Measurements from ENCODE around the gene LRRC1. TPM values are rescaled to one million over a fixed set of nuclear protein-coding genes. Genes with fewer than 3 reads are reported as not detected.

The LRRC1 gene
- total and polyA plus RNA-seq, 2 donors (not counting 3 experiments of a cell fraction or from before 2014, with no cell fraction given), result 5.6 to 11.7 TPM

DNA sequence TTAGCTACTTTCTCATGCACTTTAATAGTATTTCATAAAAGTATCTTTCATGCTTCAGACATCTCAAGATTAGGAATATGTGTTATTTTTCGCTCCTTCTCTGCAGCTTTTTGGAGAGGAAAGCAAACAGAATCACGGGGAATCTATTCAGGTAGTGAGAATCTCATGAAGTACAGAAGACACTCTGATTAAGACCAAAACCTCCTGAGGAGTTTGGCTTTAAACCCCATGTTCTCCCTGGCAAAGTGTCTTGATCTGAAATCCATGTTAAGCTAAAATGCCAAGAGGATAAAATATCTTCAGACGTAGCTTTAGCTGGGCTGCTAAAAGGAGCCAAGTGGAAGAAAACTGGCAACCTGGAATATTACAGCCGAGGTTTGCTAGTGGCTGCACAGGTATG lies 149.3 kb downstream of the LRRC1 start:
- Histone ChIP-seq H3K27ac (ENCODE audit: insufficient read depth, low read depth, low read length) (no peak overlapping the region), H3K9me1 (replicated peaks; ENCODE audit: control insufficient read depth, extremely low read depth, insufficient read depth, low read length) (no peaks in the 10 kb centered on the region), H3K4me1 (ENCODE audit: control insufficient read depth, extremely low read depth, insufficient read depth, low read length) (peaks cover 6% of the 10 kb centered on the region), H2AFZ (ENCODE audit: low read depth, low read length) (no peak overlapping the region), H3K9me3 (replicated peaks; ENCODE audit: control insufficient read depth, insufficient read depth, low read length) (no peaks in the 10 kb centered on the region), H3K9ac (replicated peaks; ENCODE audit: extremely low read depth, insufficient read depth, low read length) (no peak overlapping the region), H3K4me3 (replicated peaks in 1 of 3; ENCODE audit: insufficient read depth in 1 of 3, low read depth in 1 of 3, low read length in 3 of 3) (no peak overlapping the region), H3K79me2 (ENCODE audit: control insufficient read depth, insufficient read depth, low read length) (no peaks in the 10 kb centered on the region), H4K20me1 (replicated peaks; ENCODE audit: control insufficient read depth, extremely low read depth, insufficient read depth, low read length) (no peaks in the 10 kb centered on the region), H3K36me3 (ENCODE audit: control insufficient read depth in 2 of 2, extremely low read depth in 1 of 2, insufficient read depth in 2 of 2, low read length in 2 of 2) (no peaks in the 10 kb centered on the region), H3K4me2 (ENCODE audit: insufficient read depth, low read length) (no peak overlapping the region), H3K27me3 (ENCODE audit: control insufficient read depth in 2 of 2, insufficient read depth in 2 of 2, low read length in 2 of 2) (no peaks in the 10 kb centered on the region)
- TF ChIP-seq, protein P1, sequence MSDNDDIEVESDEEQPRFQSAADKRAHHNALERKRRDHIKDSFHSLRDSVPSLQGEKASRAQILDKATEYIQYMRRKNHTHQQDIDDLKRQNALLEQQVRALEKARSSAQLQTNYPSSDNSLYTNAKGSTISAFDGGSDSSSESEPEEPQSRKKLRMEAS (IDR thresholded peaks at IDR 0.05; ENCODE audit: insufficient read depth, insufficient read length), result no peak
- TF ChIP-seq JUN (IDR thresholded peaks at IDR 0.05; ENCODE audit: borderline replicate concordance, insufficient read depth, insufficient read length, low read depth), result no peak
- TF ChIP-seq EZH2 (IDR thresholded peaks at IDR 0.05; ENCODE audit: borderline replicate concordance, low read depth, low read length, severe bottlenecking), result no peak
- no peak for TF ChIP-seq GATA2 (IDR thresholded peaks at IDR 0.05; ENCODE audit: insufficient read depth, insufficient read length, low read depth, low read length)
- no peak for TF ChIP-seq POLR2AphosphoS5 (IDR thresholded peaks at IDR 0.05; ENCODE audit: insufficient read depth, low read depth, low read length)
- no peak for TF ChIP-seq POLR2A (IDR thresholded peaks at IDR 0.05; ENCODE audit: low read depth, low read length)
- no peak for TF ChIP-seq FOS (IDR thresholded peaks at IDR 0.05; ENCODE audit: borderline replicate concordance, insufficient read depth, low read length)
- TF ChIP-seq MYC (IDR thresholded peaks at IDR 0.05; ENCODE audit: low read depth, low read length), result no peak
- TF ChIP-seq, protein P2, sequence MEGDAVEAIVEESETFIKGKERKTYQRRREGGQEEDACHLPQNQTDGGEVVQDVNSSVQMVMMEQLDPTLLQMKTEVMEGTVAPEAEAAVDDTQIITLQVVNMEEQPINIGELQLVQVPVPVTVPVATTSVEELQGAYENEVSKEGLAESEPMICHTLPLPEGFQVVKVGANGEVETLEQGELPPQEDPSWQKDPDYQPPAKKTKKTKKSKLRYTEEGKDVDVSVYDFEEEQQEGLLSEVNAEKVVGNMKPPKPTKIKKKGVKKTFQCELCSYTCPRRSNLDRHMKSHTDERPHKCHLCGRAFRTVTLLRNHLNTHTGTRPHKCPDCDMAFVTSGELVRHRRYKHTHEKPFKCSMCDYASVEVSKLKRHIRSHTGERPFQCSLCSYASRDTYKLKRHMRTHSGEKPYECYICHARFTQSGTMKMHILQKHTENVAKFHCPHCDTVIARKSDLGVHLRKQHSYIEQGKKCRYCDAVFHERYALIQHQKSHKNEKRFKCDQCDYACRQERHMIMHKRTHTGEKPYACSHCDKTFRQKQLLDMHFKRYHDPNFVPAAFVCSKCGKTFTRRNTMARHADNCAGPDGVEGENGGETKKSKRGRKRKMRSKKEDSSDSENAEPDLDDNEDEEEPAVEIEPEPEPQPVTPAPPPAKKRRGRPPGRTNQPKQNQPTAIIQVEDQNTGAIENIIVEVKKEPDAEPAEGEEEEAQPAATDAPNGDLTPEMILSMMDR (IDR thresholded peaks at IDR 0.05; ENCODE audit: extremely low read depth in 1 of 2, insufficient read depth in 1 of 2, low read depth in 1 of 2, low read length in 2 of 2), result no peak
- FAIRE-seq (no peak), DNase-seq (ENCODE audit: low read depth, low spot score) (no peak)
- CTCF ChIA-PET, result interaction anchor here (0.9 to 2.4 kb wide), 5 partner anchors 8 to 215 kb away, joined by 3 to 15 read pairs (median 12); partner anchors contain the start of gene LRRC1
- POLR2A ChIA-PET, result interaction anchor here (1.2 kb wide), 1 partner anchor 150 kb away, joined by 3 read pairs; no protein-coding TSS in a partner anchor
- intact Hi-C loops (cut with micrococcal nuclease) (loop anchor here (5.0 kb wide), 1 partner anchor 152 kb away; no protein-coding TSS in a partner anchor), dilution Hi-C loops (cut with MboI; ENCODE audit: extremely low pct_ligation_motif_present, low sequenced_read_pairs) (no loop called here)
- BruUV-seq (replicated peaks), result no TSS peak
